OCI-LY1 (cell line): ENCODE data around the gene SIGLEC15.

ENCODE experiments used
- CTCF ChIP-seq: fragments of 200-600 bp; sonication (generic), shearing (Covaris generic); IDR thresholded peaks from 2 replicates; pipeline ENCODE4 v1.5.1; 2017; ENCODE audit warnings: mild to moderate bottlenecking, antibody characterized with exemption, low read length, moderate library complexity, mixed read lengths
- EZH2 ChIP-seq: fragments of 200-600 bp; sonication (generic), shearing (Covaris generic); IDR thresholded peaks from 2 replicates; pipeline ENCODE4 v1.8.0; 2017; ENCODE audit warnings: borderline replicate concordance, mixed run types, mild to moderate bottlenecking, antibody characterized with exemption, low read length, moderate library complexity, mixed read lengths

GRCh38 chr18:45843019-45843418 is 17.5 kb downstream of the SIGLEC15 start:
- no peak for TF ChIP-seq CTCF
- no peak for TF ChIP-seq EZH2
